ENCODE data around the gene SLC2A13. TPM values are rescaled to one million over a fixed set of nuclear protein-coding genes. Genes with fewer than 3 reads are reported as not detected.

SLC2A13 gene
- total and polyA plus RNA-seq, 4 donors, result 1.9 to 20.2 (median 6.9) TPM

DNA sequence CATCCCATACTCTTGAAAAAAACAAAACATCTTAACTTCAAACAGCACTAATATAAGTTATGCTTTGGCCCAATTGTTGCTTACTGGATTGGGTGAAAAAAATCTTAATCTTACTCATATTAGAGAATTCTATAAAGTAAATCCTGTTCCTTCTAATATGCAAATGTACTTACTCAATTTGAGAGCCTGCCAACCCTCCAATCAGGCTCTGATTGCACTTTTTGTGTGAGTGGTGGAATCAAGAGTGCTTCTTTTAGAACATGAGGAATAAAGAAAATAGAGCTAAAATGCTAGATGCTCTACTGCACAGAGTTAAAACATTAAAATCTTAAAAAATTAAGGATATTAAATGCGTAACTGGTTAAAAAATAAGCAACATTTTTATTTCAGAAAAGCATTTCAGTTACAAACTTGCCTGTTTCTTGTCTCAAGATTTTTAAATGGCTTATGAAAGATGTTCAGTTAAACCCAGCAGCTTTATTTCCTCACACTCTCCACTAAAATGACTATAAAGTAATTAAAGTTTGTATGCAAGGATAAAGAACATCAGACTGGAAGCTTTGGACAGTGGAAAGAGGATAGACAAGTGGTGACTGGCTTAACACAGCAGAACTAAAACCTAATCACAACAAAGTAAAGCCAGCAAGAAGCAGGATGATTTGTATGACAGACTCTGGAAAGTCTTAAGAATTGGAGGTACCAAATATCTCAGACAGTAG is 177.5 kb downstream of the SLC2A13 start:
- H3K9me3 ChIP-seq (ENCODE audit: control insufficient read depth in 4 of 4, low read length in 3 of 4), result no peaks in the 10 kb centered on the region
- WGBS, result 95% methylated on average over 1 of the region's 1 CpG
- no peak overlapping the region for H3K9ac ChIP-seq (ENCODE audit: low read depth in 1 of 2, low read length in 2 of 2)
- DNase-seq (ENCODE audit: low spot score), result no peak
- H3K27ac ChIP-seq (ENCODE audit: low read depth in 1 of 2, low read length in 2 of 2), result no peak overlapping the region
- no peaks in the 10 kb centered on the region for H3K36me3 ChIP-seq (ENCODE audit: control insufficient read depth in 4 of 4, insufficient read depth in 3 of 4, low read depth in 1 of 4, low read length in 3 of 4)
- no peak overlapping the region for H3K4me3 ChIP-seq (ENCODE audit: low read depth in 1 of 3, low read length in 3 of 3)
- H3K27me3 ChIP-seq (ENCODE audit: control insufficient read depth in 4 of 4, insufficient read depth in 4 of 4, low read length in 3 of 4), result no peaks in the 10 kb centered on the region
- H3K4me1 ChIP-seq (ENCODE audit: control insufficient read depth in 4 of 4, insufficient read depth in 4 of 4, low read length in 3 of 4), result peaks cover 2 to 18% (median 13%) of the 10 kb centered on the region in 4 donors
- TF ChIP-seq, protein P1, sequence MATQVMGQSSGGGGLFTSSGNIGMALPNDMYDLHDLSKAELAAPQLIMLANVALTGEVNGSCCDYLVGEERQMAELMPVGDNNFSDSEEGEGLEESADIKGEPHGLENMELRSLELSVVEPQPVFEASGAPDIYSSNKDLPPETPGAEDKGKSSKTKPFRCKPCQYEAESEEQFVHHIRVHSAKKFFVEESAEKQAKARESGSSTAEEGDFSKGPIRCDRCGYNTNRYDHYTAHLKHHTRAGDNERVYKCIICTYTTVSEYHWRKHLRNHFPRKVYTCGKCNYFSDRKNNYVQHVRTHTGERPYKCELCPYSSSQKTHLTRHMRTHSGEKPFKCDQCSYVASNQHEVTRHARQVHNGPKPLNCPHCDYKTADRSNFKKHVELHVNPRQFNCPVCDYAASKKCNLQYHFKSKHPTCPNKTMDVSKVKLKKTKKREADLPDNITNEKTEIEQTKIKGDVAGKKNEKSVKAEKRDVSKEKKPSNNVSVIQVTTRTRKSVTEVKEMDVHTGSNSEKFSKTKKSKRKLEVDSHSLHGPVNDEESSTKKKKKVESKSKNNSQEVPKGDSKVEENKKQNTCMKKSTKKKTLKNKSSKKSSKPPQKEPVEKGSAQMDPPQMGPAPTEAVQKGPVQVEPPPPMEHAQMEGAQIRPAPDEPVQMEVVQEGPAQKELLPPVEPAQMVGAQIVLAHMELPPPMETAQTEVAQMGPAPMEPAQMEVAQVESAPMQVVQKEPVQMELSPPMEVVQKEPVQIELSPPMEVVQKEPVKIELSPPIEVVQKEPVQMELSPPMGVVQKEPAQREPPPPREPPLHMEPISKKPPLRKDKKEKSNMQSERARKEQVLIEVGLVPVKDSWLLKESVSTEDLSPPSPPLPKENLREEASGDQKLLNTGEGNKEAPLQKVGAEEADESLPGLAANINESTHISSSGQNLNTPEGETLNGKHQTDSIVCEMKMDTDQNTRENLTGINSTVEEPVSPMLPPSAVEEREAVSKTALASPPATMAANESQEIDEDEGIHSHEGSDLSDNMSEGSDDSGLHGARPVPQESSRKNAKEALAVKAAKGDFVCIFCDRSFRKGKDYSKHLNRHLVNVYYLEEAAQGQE (IDR thresholded peaks at IDR 0.05), result no peak
- TF ChIP-seq RAD21 (IDR thresholded peaks at IDR 0.05) (no peak), GABPA (IDR thresholded peaks at IDR 0.05 in 1 of 2, conservative IDR thresholded peaks at IDR 0.05 in 1 of 2) (no peak), HNF4A (conservative IDR thresholded peaks at IDR 0.05) (no peak), YY1 (IDR thresholded peaks at IDR 0.05) (no peak), NR2F2 (IDR thresholded peaks at IDR 0.05) (no peak), SP1 (IDR thresholded peaks at IDR 0.05) (no peak), EGR1 (IDR thresholded peaks at IDR 0.05; ENCODE audit: low read depth in 2 of 2) (no peak), RXRA (IDR thresholded peaks at IDR 0.05) (no peak), HNF4G (IDR thresholded peaks at IDR 0.05) (no peak), JUND (IDR thresholded peaks at IDR 0.05) (no peak), TAF1 (conservative IDR thresholded peaks at IDR 0.05) (no peak), CTCF (IDR thresholded peaks at IDR 0.05; ENCODE audit: low read depth, low read length, missing input control) (no peak), FOXA1 (IDR thresholded peaks at IDR 0.05) (no peak), FOXA2 (IDR thresholded peaks at IDR 0.05) (no peak)
- TF ChIP-seq, protein P2, sequence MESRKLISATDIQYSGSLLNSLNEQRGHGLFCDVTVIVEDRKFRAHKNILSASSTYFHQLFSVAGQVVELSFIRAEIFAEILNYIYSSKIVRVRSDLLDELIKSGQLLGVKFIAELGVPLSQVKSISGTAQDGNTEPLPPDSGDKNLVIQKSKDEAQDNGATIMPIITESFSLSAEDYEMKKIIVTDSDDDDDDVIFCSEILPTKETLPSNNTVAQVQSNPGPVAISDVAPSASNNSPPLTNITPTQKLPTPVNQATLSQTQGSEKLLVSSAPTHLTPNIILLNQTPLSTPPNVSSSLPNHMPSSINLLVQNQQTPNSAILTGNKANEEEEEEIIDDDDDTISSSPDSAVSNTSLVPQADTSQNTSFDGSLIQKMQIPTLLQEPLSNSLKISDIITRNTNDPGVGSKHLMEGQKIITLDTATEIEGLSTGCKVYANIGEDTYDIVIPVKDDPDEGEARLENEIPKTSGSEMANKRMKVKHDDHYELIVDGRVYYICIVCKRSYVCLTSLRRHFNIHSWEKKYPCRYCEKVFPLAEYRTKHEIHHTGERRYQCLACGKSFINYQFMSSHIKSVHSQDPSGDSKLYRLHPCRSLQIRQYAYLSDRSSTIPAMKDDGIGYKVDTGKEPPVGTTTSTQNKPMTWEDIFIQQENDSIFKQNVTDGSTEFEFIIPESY (IDR thresholded peaks at IDR 0.05), result no peak
- TF ChIP-seq, protein P3, sequence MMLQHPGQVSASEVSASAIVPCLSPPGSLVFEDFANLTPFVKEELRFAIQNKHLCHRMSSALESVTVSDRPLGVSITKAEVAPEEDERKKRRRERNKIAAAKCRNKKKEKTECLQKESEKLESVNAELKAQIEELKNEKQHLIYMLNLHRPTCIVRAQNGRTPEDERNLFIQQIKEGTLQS (IDR thresholded peaks at IDR 0.05), result no peak
